CD4-positive, CD25-positive, alpha-beta regulatory T cell (primary cell): ENCODE data around the gene CACNG4. TPM values are rescaled to one million over a fixed set of nuclear protein-coding genes. Genes with fewer than 3 reads are reported as not detected.

ENCODE experiments used
- ATAC-seq, 2 donors: fragments of 150-1000 bp; cut with Tn5 transposase; one replicate each; pipeline ENCODE4 v1.10.0; 2021; ENCODE audit warnings: low read depth in 2 of 2, moderate number of reproducible peaks in 2 of 2, moderate library complexity in 1 of 2
- DNase-seq, 3 donors: peaks; one replicate each; pipeline versions ENCODE4 v3.0.0 to v3.0.0-alpha.2; 2012 to 2022; ENCODE audit warnings: mixed read lengths in 1 of 3
- H3K27ac ChIP-seq: one replicate; pipeline ENCODE4 v1.7.0; 2013; ENCODE audit warnings: mild to moderate bottlenecking, low read length; ENCODE audit not compliant: insufficient read depth, poor library complexity, severe bottlenecking
- H3K27me3 ChIP-seq: one replicate; pipeline ENCODE4 v1.7.0; 2013; ENCODE audit warnings: low read length; ENCODE audit not compliant: control insufficient read depth, insufficient read depth
- H3K36me3 ChIP-seq: one replicate; pipeline ENCODE4 v1.7.0; 2013; ENCODE audit warnings: mild to moderate bottlenecking, low read length, moderate library complexity; ENCODE audit not compliant: control insufficient read depth, insufficient read depth
- H3K4me1 ChIP-seq: 2 replicates; pipeline ENCODE4 v1.7.0; 2013; ENCODE audit warnings: mild to moderate bottlenecking, low read length; ENCODE audit not compliant: insufficient read depth, control insufficient read depth, poor library complexity, severe bottlenecking
- H3K4me3 ChIP-seq: one replicate; pipeline ENCODE4 v1.7.0; 2013; ENCODE audit warnings: low read depth, mild to moderate bottlenecking, low read length, moderate library complexity
- H3K9me3 ChIP-seq, 2 experiments: 1 replicate in 1 of 2; 2 replicates in 1 of 2; pipeline ENCODE4 v1.7.0; 2013; ENCODE audit warnings: low read length in 2 of 2, mild to moderate bottlenecking in 1 of 2, moderate library complexity in 1 of 2; ENCODE audit not compliant: control insufficient read depth in 2 of 2
- H3K27ac Mint-ChIP-seq, 3 donors: one replicate each; pipeline ENCODE4 v1.8.0; 2020 to 2022; ENCODE audit warnings: mild to moderate bottlenecking in 3 of 3, mixed read lengths in 3 of 3, moderate library complexity in 2 of 3
- H3K27me3 Mint-ChIP-seq: one replicate; pipeline ENCODE4 v1.8.0; 2022; ENCODE audit warnings: mild to moderate bottlenecking, mixed read lengths
- H3K36me3 Mint-ChIP-seq: one replicate; pipeline ENCODE4 v1.8.0; 2020; ENCODE audit warnings: mixed read lengths
- H3K4me1 Mint-ChIP-seq, 4 donors: one replicate each; pipeline ENCODE4 v1.8.0; 2020 to 2022; ENCODE audit warnings: mixed read lengths in 4 of 4, mild to moderate bottlenecking in 1 of 4
- H3K4me3 Mint-ChIP-seq, 4 donors: one replicate each; pipeline ENCODE4 v1.8.0; 2020 to 2022; ENCODE audit warnings: mild to moderate bottlenecking in 4 of 4, mixed read lengths in 4 of 4, moderate library complexity in 3 of 4
- H3K9me3 Mint-ChIP-seq, 7 donors: one replicate each; pipeline ENCODE4 v1.8.0; 2020 to 2022; ENCODE audit warnings: mixed read lengths in 7 of 7, mild to moderate bottlenecking in 3 of 7, moderate library complexity in 2 of 7
- polyA plus RNA-seq, 4 donors: library from polyadenylated mRNA; unstranded; fragments of 300-500 nt; fragmentation: Illumina TruSeq; gene quantifications; one replicate each; pipeline ENCODE4 v1.2.3, GENCODE V29; 2021
- total RNA-seq: library from RNA; stranded (reverse); gene quantifications from one replicate; pipeline ENCODE4 v1.2.3, GENCODE V29; 2022

CACNG4 gene
- total and polyA plus RNA-seq, 5 donors from 2014 or later, result not detected

- DNase-seq, result no peak
- Mint-ChIP-seq H3K27me3 (peaks cover 19% of the 10 kb centered on the region), H3K4me3 (no peak overlapping the region), H3K4me1 (peaks cover 0 to 5% (median 1%) of the 10 kb centered on the region in 4 donors), H3K36me3 (no peaks in the 10 kb centered on the region), H3K9me3 (peaks cover 0 to 8% (median 5%) of the 10 kb centered on the region in 7 donors), H3K27ac (no peak overlapping the region)
- Histone ChIP-seq H3K4me3 (no peak overlapping the region), H3K27me3 (peaks cover 3% of the 10 kb centered on the region), H3K4me1 (no peaks in the 10 kb centered on the region), H3K36me3 (no peaks in the 10 kb centered on the region), H3K27ac (no peak overlapping the region), H3K9me3 (no peaks in the 10 kb centered on the region)
- ATAC-seq, result no peak
These were observed 24.9 kb upstream of the CACNG4 start for GRCh38 chr17:66939461-66940114.

GRCh38 chr17:66941249-66941648 lies 23.3 kb upstream of the CACNG4 start:
- no peak overlapping the region for H3K27ac Mint-ChIP-seq
- no peak for ATAC-seq

GRCh38 chr17:66941773-66942450 lies 22.6 kb upstream of the CACNG4 start:
- ATAC-seq (no peak), DNase-seq (no peak)
- Histone ChIP-seq H3K27ac (no peak overlapping the region), H3K4me1 (no peaks in the 10 kb centered on the region), H3K9me3 (no peaks in the 10 kb centered on the region), H3K36me3 (no peaks in the 10 kb centered on the region), H3K27me3 (peaks cover 11% of the 10 kb centered on the region), H3K4me3 (no peak overlapping the region)
- H3K36me3 Mint-ChIP-seq, result no peaks in the 10 kb centered on the region
- H3K9me3 Mint-ChIP-seq, result peaks cover 0 to 7% (median 5%) of the 10 kb centered on the region in 7 donors
- H3K27ac Mint-ChIP-seq, result no peak overlapping the region
- no peak overlapping the region for H3K4me3 Mint-ChIP-seq
- peaks cover 0 to 10% (median 4%) of the 10 kb centered on the region in 4 donors for H3K4me1 Mint-ChIP-seq
- H3K27me3 Mint-ChIP-seq, result peaks cover 36% of the 10 kb centered on the region

More at GRCh38 chr17:66941249-66941648, 23.3 kb upstream of the CACNG4 start:
- H3K4me3 ChIP-seq, result no peak overlapping the region
- no peak overlapping the region for H3K27ac ChIP-seq
- no peaks in the 10 kb centered on the region for H3K36me3 ChIP-seq
- no peaks in the 10 kb centered on the region for H3K9me3 ChIP-seq
- H3K27me3 ChIP-seq, result peaks cover 4% of the 10 kb centered on the region
- Mint-ChIP-seq H3K9me3 (peaks cover 0 to 7% (median 5%) of the 10 kb centered on the region in 7 donors), H3K27me3 (peaks cover 29% of the 10 kb centered on the region), H3K36me3 (no peaks in the 10 kb centered on the region), H3K4me1 (peaks cover 0 to 10% (median 4%) of the 10 kb centered on the region in 4 donors), H3K4me3 (no peak overlapping the region)
- DNase-seq, result no peak
- no peaks in the 10 kb centered on the region for H3K4me1 ChIP-seq

- Histone ChIP-seq H3K9me3 (no peaks in the 10 kb centered on the region), H3K4me3 (no peak overlapping the region), H3K4me1 (no peaks in the 10 kb centered on the region), H3K27me3 (peaks cover 13% of the 10 kb centered on the region), H3K36me3 (no peaks in the 10 kb centered on the region), H3K27ac (no peak overlapping the region)
- DNase-seq (no peak), ATAC-seq (no peak)
- Mint-ChIP-seq H3K27me3 (peaks cover 37% of the 10 kb centered on the region), H3K36me3 (no peaks in the 10 kb centered on the region), H3K4me1 (peaks cover 0 to 10% (median 4%) of the 10 kb centered on the region in 4 donors), H3K27ac (no peak overlapping the region), H3K9me3 (peaks cover 0 to 8% (median 3%) of the 10 kb centered on the region in 7 donors), H3K4me3 (no peak overlapping the region)
These were observed 21.8 kb upstream of the CACNG4 start for GRCh38 chr17:66942451-66943264.

- no peak for DNase-seq
- H3K4me3 ChIP-seq, result no peak overlapping the region
- Mint-ChIP-seq H3K4me3 (no peak overlapping the region), H3K4me1 (peaks cover 0 to 10% (median 4%) of the 10 kb centered on the region in 4 donors), H3K27ac (no peak overlapping the region), H3K27me3 (peaks cover 37% of the 10 kb centered on the region), H3K36me3 (no peaks in the 10 kb centered on the region), H3K9me3 (peaks cover 0 to 5% (median 0%) of the 10 kb centered on the region in 7 donors)
- no peaks in the 10 kb centered on the region for H3K9me3 ChIP-seq
- no peak overlapping the region for H3K27ac ChIP-seq
- no peaks in the 10 kb centered on the region for H3K36me3 ChIP-seq
- no peaks in the 10 kb centered on the region for H3K4me1 ChIP-seq
- peaks cover 13% of the 10 kb centered on the region for H3K27me3 ChIP-seq
- ATAC-seq, result no peak
These were observed 21.0 kb upstream of the CACNG4 start for GRCh38 chr17:66943484-66943883.

- H3K4me1 ChIP-seq, result no peaks in the 10 kb centered on the region
- no peaks in the 10 kb centered on the region for H3K9me3 ChIP-seq
- no peak overlapping the region for H3K4me3 ChIP-seq
- Mint-ChIP-seq H3K27me3 (peaks cover 40% of the 10 kb centered on the region), H3K4me3 (no peak overlapping the region), H3K36me3 (no peaks in the 10 kb centered on the region), H3K9me3 (peaks cover 0 to 5% (median 0%) of the 10 kb centered on the region in 7 donors), H3K27ac (no peak overlapping the region), H3K4me1 (peaks cover 0 to 10% (median 5%) of the 10 kb centered on the region in 4 donors)
- no peak for DNase-seq
- no peaks in the 10 kb centered on the region for H3K36me3 ChIP-seq
- no peak overlapping the region for H3K27ac ChIP-seq
- ATAC-seq, result no peak
- H3K27me3 ChIP-seq, result peaks cover 13% of the 10 kb centered on the region
These were observed 20.0 kb upstream of the CACNG4 start for GRCh38 chr17:66944351-66945146.
